Measurements from ENCODE around the gene POLR2C.

Gene POLR2C

GRCh38 chr16:57416084-57416483, 46.4 kb upstream of the POLR2C start:
- no peak overlapping the region for H3K4me2 ChIP-seq (ENCODE audit: low read depth, low read length, poor library complexity, severe bottlenecking)
- H3K9me3 ChIP-seq (ENCODE audit: insufficient read depth, low read depth, low read length), result no peaks in the 10 kb centered on the region
- peaks cover 18% of the 10 kb centered on the region for H3K4me1 ChIP-seq (ENCODE audit: insufficient read depth, low read length, poor library complexity, severe bottlenecking)
- H3F3A ChIP-seq (ENCODE audit: low read depth), result no peaks in the 10 kb centered on the region
- no peaks in the 10 kb centered on the region for H3K9me2 ChIP-seq (replicated peaks; ENCODE audit: low read depth, low read length)
- H2AFZ ChIP-seq (ENCODE audit: low read length), result no peak overlapping the region; the same call in 1 of the 2 replicates
- H3K79me2 ChIP-seq (ENCODE audit: insufficient read depth, low read length), result no peaks in the 10 kb centered on the region
- H3K4me3 ChIP-seq (ENCODE audit: low read length, poor library complexity, severe bottlenecking), result no peak overlapping the region
- no peaks in the 10 kb centered on the region for H3K36me3 ChIP-seq (ENCODE audit: insufficient read depth, low read length)
- TF ChIP-seq EZH2phosphoT487 (IDR thresholded peaks at IDR 0.05; ENCODE audit: borderline replicate concordance), result no peak
- TF ChIP-seq CTCF (conservative IDR thresholded peaks at IDR 0.05; ENCODE audit: low read length), result no peak
- no peaks in the 10 kb centered on the region for H4K20me1 ChIP-seq (ENCODE audit: insufficient read depth, low read length, poor library complexity, severe bottlenecking)
- H3K27me3 ChIP-seq (ENCODE audit: insufficient read depth, low read length, poor library complexity, severe bottlenecking), result no peaks in the 10 kb centered on the region
- H3K9ac ChIP-seq (ENCODE audit: low read depth, low read length, poor library complexity, severe bottlenecking), result no peak overlapping the region

DNA sequence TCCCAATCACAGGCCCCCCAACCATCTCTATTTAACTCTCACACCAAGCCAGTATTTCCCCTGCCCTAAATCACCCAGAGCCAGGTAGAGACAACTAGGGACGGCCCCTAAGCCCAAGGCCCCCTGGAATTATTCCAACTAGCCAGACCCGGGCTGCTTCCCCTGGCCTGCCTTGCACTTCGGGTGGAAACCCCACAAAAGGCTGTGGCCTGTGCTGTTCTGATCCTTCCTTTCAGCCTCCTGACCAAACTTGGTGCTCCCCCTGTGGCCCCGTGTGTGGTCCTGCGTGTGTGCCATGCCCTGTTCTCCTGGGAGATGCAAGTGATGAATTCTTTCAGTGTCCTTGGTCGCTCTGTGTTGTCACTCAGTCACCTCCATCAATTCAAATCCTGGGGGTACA, 43.0 kb upstream of the POLR2C start:
- H2AFZ ChIP-seq (ENCODE audit: low read length), result no peak overlapping the region
- H3K4me1 ChIP-seq (ENCODE audit: insufficient read depth, low read length, poor library complexity, severe bottlenecking), result peaks cover 18% of the 10 kb centered on the region
- no peaks in the 10 kb centered on the region for H3F3A ChIP-seq (ENCODE audit: low read depth)
- H3K9me2 ChIP-seq (replicated peaks; ENCODE audit: low read depth, low read length), result no peaks in the 10 kb centered on the region
- H3K36me3 ChIP-seq (ENCODE audit: insufficient read depth, low read length), result no peaks in the 10 kb centered on the region
- H3K4me3 ChIP-seq (ENCODE audit: low read length, poor library complexity, severe bottlenecking), result no peak overlapping the region
- H3K79me2 ChIP-seq (ENCODE audit: insufficient read depth, low read length), result no peaks in the 10 kb centered on the region
- H3K9ac ChIP-seq (ENCODE audit: low read depth, low read length, poor library complexity, severe bottlenecking), result peak overlapping the region; percentile 6
- H4K20me1 ChIP-seq (ENCODE audit: insufficient read depth, low read length, poor library complexity, severe bottlenecking), result no peaks in the 10 kb centered on the region
- H3K27me3 ChIP-seq (ENCODE audit: insufficient read depth, low read length, poor library complexity, severe bottlenecking), result no peaks in the 10 kb centered on the region
- H3K4me2 ChIP-seq (ENCODE audit: low read depth, low read length, poor library complexity, severe bottlenecking), result peak overlapping the region; percentile 36
- no peak for TF ChIP-seq CTCF (conservative IDR thresholded peaks at IDR 0.05; ENCODE audit: low read length)
- no peak for TF ChIP-seq EZH2phosphoT487 (IDR thresholded peaks at IDR 0.05; ENCODE audit: borderline replicate concordance)
- no peaks in the 10 kb centered on the region for H3K9me3 ChIP-seq (ENCODE audit: insufficient read depth, low read depth, low read length)

DNA sequence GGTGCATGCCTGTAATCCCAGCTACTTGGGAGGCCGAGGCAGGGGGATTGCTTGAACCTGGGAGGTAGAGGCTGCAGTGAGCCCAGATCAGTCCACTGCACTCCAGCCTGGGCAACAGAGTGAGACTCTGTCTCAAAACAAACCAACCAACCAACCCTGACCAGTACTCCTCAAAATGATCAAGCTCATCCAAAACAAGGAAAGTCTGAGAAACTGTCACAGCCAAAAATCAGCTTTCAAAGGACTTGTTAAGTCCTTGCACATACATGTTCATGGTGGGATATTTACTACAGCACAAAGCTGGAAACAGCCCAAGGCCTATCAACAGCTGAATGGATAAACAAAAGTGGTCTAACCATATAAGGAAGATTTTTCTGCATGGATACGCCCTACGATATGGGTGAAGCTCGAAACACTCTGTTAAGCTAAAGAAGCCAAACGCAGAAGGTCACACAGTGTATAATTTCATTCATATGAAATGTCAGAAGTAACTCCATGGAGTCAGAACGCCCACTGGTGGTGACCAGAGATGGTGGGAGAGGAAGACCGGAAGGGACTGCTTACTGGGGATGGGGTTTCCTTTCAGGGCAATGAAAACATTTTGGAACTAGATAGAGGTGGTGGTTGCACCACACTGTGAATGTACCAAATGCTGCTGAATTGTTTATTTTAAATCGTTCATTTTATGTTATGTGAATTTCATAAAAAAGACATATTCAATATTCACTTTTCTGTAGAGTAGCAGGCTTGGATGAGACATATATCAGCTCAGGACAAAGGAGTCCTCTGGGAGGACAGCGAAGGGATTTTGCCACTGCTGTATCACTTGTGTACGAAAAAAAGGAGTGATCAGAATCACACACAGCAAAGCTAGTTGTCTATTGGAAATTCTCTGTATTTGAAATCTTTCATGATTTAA, 40.2 kb upstream of the POLR2C start:
- peak; percentile 68 for TF ChIP-seq CTCF (conservative IDR thresholded peaks at IDR 0.05; ENCODE audit: low read length)
- TF ChIP-seq EZH2phosphoT487 (IDR thresholded peaks at IDR 0.05; ENCODE audit: borderline replicate concordance), result no peak
- H2AFZ ChIP-seq (ENCODE audit: low read length), result no peak overlapping the region

More for the DNA sequence above, 40.2 kb upstream of the POLR2C start:
- Histone ChIP-seq H3K9me2 (replicated peaks; ENCODE audit: low read depth, low read length) (no peaks in the 10 kb centered on the region), H3K36me3 (ENCODE audit: insufficient read depth, low read length) (no peaks in the 10 kb centered on the region; the same call in 1 of the 2 replicates), H3K27me3 (ENCODE audit: insufficient read depth, low read length, poor library complexity, severe bottlenecking) (no peaks in the 10 kb centered on the region), H3K9ac (ENCODE audit: low read depth, low read length, poor library complexity, severe bottlenecking) (no peak overlapping the region), H3F3A (ENCODE audit: low read depth) (no peaks in the 10 kb centered on the region), H3K4me3 (ENCODE audit: low read length, poor library complexity, severe bottlenecking) (no peak overlapping the region), H3K4me2 (ENCODE audit: low read depth, low read length, poor library complexity, severe bottlenecking) (no peak overlapping the region), H4K20me1 (ENCODE audit: insufficient read depth, low read length, poor library complexity, severe bottlenecking) (no peaks in the 10 kb centered on the region), H3K79me2 (ENCODE audit: insufficient read depth, low read length) (no peaks in the 10 kb centered on the region), H3K9me3 (ENCODE audit: insufficient read depth, low read depth, low read length) (no peaks in the 10 kb centered on the region), H3K4me1 (ENCODE audit: insufficient read depth, low read length, poor library complexity, severe bottlenecking) (peaks cover 9% of the 10 kb centered on the region)

Data from Loucy (cell line).